H54 (cell line): ENCODE results near the gene SGIP1.
"Not testable (repeated sequence)": the region's sequence is repeated elsewhere in the genome, so short reads cannot be mapped to it uniquely, and the experiment has no call there.

ENCODE experiments used
- DNase-seq: peaks from one replicate; pipeline ENCODE4 v3.0.0; 2011; ENCODE audit warnings: low spot score, mixed read lengths; ENCODE audit not compliant: insufficient read length
- FAIRE-seq: peaks from 3 replicates; lab custom pipeline; 2011; peaks lifted over from hg19 to GRCh38; lab: Jason Lieb, UNC
- POLR2A ChIP-seq: IDR thresholded peaks from 2 replicates; pipeline ENCODE4 v1.6.1; 2011; ENCODE audit warnings: low read depth, mild to moderate bottlenecking, low read length

The SGIP1 gene

DNA sequence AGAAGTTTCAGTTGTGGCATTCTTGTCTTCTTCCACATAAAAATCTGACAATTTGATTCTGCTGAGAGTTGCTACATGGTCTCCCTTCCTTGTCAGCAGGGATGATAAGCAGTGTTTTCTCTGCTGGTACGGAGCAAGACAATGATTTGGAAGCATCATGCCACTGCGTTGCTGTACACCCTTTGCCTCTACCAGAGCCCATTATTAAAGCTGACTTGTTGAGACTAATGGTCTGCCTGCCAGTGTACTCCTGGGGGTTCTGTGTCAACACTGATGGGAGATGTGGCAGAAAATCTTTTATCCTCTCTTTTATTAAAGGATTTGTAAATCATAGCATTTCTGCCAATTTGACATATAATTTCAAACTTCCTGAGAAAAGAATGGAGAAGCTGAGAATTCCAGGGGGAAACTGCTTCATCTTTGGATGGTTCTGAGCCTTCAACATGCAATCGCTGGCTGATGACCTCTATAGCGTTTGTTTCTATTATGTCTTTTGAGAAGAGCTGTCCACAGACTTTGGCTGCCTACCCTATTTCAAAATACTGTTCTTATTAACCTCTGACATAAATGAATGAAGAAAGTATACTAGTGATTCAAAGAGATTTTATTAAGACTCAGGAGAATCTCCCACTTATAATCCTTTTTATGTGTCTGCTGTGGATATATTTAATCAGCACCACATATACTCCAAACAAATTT, 170.4 kb downstream of the SGIP1 start:
- no peak for TF ChIP-seq POLR2A
- no peak for FAIRE-seq

DNA sequence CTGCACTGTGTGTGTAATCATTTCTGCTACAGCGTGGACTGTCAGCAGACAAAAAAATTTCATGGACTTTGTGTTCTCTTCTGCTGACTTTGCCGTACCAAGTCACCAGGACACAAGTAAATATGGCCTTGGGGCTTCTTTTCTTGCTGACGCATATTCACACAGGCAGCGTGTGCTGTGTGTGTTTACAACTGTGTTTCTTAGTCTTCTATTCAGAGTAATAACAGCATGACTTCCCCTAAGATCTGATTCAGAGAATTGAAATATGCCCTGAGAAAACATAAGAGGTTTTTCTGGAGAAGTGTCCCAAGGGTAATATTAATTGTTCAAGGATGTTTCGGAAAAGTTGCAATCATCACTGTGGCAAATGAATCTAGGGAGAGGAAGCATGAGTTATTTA, 171.2 kb downstream of the SGIP1 start:
- FAIRE-seq (no peak), DNase-seq (no peak)
- no peak for TF ChIP-seq POLR2A

More for the DNA sequence above, 170.4 kb downstream of the SGIP1 start:
- DNase-seq = no peak

DNA sequence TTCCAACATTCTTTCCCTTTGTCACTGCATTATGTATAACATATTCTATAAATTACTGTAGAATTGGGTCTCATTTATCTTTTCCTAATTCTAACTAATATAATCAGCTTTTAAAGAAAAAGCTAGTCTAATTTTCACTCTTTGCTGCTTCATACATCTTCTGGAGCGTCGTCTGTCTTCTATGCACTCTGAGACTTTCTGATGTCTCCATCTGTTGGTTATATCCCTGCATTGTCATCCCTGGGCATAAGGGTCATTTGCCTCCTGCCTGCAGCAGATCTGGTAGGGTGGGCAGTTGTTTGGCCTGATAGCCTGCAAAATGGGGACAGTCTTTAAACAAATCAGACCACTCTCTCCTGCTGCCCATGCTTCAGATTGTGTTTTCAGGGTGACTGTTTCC, 177.5 kb downstream of the SGIP1 start:
- no peak for DNase-seq
- FAIRE-seq = no peak
- TF ChIP-seq POLR2A = no peak

GRCh38 chr1:66712839-66713238, 178.9 kb downstream of the SGIP1 start:
- FAIRE-seq (no peak), DNase-seq (no peak)
- TF ChIP-seq POLR2A = no peak

- DNase-seq (no peak), FAIRE-seq (no peak)
- no peak for TF ChIP-seq POLR2A
These were observed 190.0 kb downstream of the SGIP1 start for GRCh38 chr1:66723985-66724384.

DNA sequence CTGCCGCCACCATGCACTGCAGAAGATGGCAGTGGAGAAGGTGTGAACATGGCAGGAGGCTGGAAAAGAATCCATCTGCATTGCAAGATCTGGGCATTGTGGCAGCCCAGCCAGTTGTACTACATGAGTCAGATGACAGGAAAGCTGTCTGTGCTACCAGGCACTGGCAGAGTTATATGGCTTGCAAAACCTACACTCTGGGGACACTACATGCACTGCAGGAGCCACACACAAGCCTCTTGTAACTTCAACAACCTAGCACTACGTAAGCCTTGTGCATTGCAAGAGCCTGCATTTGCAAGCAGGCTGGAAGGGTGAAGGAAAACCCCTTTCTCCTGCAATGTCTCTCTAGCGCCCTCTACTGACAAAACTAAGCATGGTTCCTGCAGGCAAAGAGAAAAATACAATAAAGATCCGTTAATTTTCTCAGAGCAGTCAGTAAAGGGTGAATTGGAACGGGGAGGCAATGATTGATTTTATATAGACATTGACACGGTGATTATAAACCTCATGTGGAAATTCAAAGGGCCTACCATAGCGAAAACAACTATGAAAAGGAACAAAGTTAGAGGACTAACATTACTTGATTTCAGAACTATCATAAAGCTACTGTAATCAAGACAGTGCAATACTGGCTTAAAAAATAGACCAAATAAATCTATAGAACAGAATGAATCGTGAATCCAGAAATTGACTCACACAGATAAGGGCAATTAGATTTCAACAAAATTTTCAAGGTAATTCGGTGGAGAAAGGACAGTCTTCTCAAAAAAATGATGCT, 192.1 kb downstream of the SGIP1 start:
- FAIRE-seq (peak; percentile 93), DNase-seq (no peak)
- no peak for TF ChIP-seq POLR2A

DNA sequence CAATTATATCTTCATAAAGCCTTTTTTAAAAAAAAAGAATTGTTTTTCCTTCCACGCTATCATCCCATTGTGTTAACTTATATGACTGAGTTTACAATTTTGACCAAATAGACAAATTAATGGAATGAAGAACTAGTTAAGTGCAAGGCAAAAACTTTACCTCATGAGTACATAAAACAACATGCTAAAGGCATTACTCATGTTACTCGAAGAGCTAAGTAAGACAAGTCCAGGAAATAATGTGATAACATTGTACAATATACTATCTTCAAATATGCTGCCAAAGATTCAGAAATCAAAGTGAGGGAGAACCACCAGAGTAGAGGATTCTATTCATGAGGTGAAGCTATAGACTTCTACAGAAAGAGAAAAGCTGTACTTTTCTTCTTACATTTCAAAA, 194.1 kb downstream of the SGIP1 start:
- FAIRE-seq = no peak
- no peak for DNase-seq
- TF ChIP-seq POLR2A = no peak

- DNase-seq, FAIRE-seq: not testable (repeated sequence)
These were observed 194.8 kb downstream of the SGIP1 start for GRCh38 chr1:66728716-66729115.

DNA sequence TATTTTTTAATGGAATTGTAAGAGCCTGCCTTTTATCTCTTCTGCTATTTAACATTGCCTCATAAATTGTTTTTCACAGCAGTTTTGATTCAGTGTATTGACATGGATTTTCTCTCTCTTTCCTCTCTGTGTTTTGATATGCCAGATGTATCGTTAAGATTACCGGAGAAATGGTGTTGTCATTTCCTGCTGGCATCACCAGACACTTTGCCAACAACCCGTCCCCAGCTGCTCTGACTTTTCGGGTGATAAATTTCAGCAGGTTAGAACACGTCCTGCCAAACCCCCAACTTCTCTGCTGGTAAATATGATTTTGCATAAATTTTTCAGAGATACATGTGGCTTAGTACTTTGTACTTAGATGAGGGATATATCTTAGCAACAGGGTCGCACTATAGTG, 195.2 kb downstream of the SGIP1 start:
- peak; percentile 36 for FAIRE-seq
- no peak for DNase-seq
- no peak for TF ChIP-seq POLR2A

DNA sequence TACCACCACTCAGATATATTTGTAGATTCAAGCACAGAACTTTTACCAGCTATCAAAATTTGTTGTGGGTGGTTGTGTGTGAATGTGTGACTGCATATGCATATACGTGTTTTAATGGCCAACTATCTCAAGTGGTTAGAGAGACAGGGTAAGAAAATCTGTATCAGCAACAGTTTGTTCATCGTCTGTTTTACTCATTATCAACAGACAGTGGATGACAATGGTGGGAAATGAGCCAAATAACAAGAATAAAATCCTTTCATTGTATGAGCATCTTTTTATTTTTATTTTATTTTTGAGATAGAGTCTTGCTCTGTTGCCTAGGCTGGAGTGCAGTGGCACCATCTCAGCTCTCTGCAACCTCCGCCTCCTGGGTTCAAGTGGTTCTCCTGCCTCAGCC, 195.6 kb downstream of the SGIP1 start:
- DNase-seq = no peak
- FAIRE-seq = no peak
- no peak for TF ChIP-seq POLR2A

GRCh38 chr1:66730462-66730861, 196.5 kb downstream of the SGIP1 start:
- FAIRE-seq (no peak), DNase-seq (no peak)
- no peak for TF ChIP-seq POLR2A

- DNase-seq = no peak
- TF ChIP-seq POLR2A = no peak
- FAIRE-seq = no peak
These were observed 197.4 kb downstream of the SGIP1 start for GRCh38 chr1:66731170-66731865.

GRCh38 chr1:66732407-66733166, 198.6 kb downstream of the SGIP1 start:
- TF ChIP-seq POLR2A = no peak
- no peak for FAIRE-seq
- DNase-seq = no peak
